Endothelial cell (in vitro differentiated cells): ENCODE results near the gene CYP2A6. TPM values are rescaled to one million over a fixed set of nuclear protein-coding genes. Genes with fewer than 3 reads are reported as not detected.
"Not testable (repeated sequence)": the region's sequence is repeated elsewhere in the genome, so short reads cannot be mapped to it uniquely, and the experiment has no call there.

Source experiments
- DNase-seq: peaks from one replicate; pipeline ENCODE4 v3.0.0; 2021; ENCODE audit warnings: low spot score
- H3K27ac Mint-ChIP-seq: one replicate; pipeline ENCODE4 v1.8.0; 2021; ENCODE audit warnings: mixed read lengths, inconsistent platforms; ENCODE audit not compliant: unreplicated experiment
- H3K27me3 Mint-ChIP-seq: one replicate; pipeline ENCODE4 v1.8.0; 2021; ENCODE audit warnings: mild to moderate bottlenecking, moderate library complexity, mixed read lengths, inconsistent platforms; ENCODE audit not compliant: unreplicated experiment
- H3K36me3 Mint-ChIP-seq: one replicate; pipeline ENCODE4 v1.8.0; 2021; ENCODE audit warnings: mild to moderate bottlenecking, low read depth, mixed read lengths, inconsistent platforms; ENCODE audit not compliant: unreplicated experiment
- H3K4me1 Mint-ChIP-seq: one replicate; pipeline ENCODE4 v1.8.0; 2021; ENCODE audit warnings: mild to moderate bottlenecking, mixed read lengths, inconsistent platforms; ENCODE audit not compliant: unreplicated experiment
- H3K4me3 Mint-ChIP-seq: one replicate; pipeline ENCODE4 v1.8.0; 2021; ENCODE audit warnings: mild to moderate bottlenecking, mixed read lengths, inconsistent platforms; ENCODE audit not compliant: unreplicated experiment
- H3K9me3 Mint-ChIP-seq: one replicate; pipeline ENCODE4 v1.8.0; 2021; ENCODE audit warnings: mixed read lengths, inconsistent platforms; ENCODE audit not compliant: unreplicated experiment
- total RNA-seq: library from RNA; stranded (reverse); fragmentation: NEBNext Ultra II Directional; extraction: Animal tissue kit (Norgen Biotek cat#: 25700); gene quantifications from one replicate; pipeline ENCODE4 v1.2.1, GENCODE V29; 2021; ENCODE audit not compliant: unreplicated experiment
- TF ChIP-seq, protein P1 (sequence below): fragments of 200-600 bp; sonication (generic); IDR thresholded peaks from one replicate; pipeline ENCODE4 v1.5.0; 2021; ENCODE audit warnings: antibody characterized with exemption; ENCODE audit not compliant: unreplicated experiment

Gene CYP2A6
- total RNA-seq, 1 donor from 2014 or later, result not detected

DNA sequence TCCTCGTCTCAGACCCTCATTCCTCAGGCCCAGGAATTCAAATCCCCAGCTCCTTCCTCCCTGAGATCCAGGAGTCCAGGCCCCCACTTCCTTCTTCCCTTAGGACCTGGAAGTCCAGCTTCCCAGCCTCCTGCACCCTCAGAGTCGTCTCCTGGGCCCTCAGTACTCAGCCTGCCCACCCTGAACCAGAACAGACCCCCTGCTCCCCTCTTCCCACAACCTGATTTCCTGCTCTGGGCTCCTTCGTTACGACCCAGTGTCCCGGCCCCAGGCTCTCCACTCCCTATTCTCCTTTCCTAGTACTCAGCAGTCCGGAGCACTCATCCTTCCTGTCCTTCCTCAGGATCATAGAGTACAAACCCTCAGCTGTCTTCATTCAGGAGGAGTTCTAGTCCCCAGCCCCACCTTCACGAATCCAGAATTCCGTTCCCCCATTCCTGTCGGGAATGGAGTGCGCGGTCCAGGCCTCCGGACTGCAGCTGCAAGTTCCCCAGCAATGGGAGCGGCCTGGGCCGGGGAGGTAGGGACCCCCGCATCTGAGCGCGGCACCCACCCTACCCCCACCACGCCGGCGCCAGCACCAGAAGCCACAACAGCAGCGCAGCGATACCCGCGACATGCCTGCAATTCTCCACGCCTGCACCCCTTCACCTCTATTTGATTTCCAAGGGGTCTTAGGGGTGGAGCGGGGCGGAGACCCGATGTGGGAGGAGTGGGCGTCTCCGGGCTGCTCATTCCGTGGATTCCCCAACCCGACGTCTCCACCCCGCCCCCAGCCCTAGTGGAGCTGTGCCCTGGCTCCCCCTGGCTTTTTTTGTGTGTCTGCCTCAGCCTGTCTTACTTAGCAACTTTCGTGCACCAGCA is 38.5 kb downstream of the CYP2A6 start:
- TF ChIP-seq, protein P1, sequence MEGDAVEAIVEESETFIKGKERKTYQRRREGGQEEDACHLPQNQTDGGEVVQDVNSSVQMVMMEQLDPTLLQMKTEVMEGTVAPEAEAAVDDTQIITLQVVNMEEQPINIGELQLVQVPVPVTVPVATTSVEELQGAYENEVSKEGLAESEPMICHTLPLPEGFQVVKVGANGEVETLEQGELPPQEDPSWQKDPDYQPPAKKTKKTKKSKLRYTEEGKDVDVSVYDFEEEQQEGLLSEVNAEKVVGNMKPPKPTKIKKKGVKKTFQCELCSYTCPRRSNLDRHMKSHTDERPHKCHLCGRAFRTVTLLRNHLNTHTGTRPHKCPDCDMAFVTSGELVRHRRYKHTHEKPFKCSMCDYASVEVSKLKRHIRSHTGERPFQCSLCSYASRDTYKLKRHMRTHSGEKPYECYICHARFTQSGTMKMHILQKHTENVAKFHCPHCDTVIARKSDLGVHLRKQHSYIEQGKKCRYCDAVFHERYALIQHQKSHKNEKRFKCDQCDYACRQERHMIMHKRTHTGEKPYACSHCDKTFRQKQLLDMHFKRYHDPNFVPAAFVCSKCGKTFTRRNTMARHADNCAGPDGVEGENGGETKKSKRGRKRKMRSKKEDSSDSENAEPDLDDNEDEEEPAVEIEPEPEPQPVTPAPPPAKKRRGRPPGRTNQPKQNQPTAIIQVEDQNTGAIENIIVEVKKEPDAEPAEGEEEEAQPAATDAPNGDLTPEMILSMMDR, result no peak
- Mint-ChIP-seq H3K27me3 (peaks cover 20% of the 10 kb centered on the region), H3K9me3 (no peaks in the 10 kb centered on the region), H3K4me1 (peaks cover 36% of the 10 kb centered on the region), H3K36me3 (no peaks in the 10 kb centered on the region), H3K27ac (peak overlapping the region; percentile 89), H3K4me3 (peak overlapping the region; percentile 88)
- DNase-seq, result no peak

DNA sequence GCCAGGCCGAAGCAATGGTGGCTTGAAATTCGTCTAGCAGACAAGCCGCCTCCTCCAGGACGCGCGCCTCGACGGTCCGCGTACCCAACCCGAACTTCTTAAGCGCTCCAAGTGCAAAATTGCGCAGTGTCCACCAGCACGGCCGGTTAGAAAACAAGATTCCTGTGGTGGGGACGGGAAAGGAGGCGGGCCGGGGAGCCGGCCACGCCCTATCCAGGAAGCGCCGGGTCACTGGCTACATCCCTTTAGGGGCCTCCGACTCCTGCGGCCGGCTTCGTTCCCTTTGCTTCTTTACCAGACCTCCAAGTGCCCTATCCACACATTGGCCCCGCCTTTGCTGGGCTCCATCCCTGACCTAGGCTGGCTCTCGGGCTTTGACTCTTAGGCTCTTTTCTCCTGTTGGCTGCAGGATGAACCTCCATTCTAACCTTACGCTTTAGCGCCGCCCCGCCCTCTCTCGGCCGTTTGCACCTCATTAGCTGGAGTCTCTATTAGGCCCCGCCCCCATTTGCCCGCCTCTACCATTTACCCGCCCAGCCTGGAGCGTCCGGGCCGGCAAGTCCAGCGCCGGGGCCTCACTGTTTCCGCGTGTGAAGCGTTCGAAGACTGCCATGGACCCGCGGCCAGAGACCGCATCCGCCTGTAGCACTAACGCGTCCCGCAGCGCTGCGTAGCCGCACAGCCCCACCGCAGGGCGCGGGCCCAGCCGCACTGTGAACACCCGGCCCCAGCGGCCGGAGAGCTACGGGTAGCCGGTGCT is 39.4 kb downstream of the CYP2A6 start:
- Mint-ChIP-seq H3K27ac (peak overlapping the region; percentile 94), H3K27me3 (peaks cover 21% of the 10 kb centered on the region), H3K4me1 (peaks cover 44% of the 10 kb centered on the region), H3K4me3 (peak overlapping the region; percentile 90)
- not testable (repeated sequence) for H3K36me3 Mint-ChIP-seq, H3K9me3 Mint-ChIP-seq
- DNase-seq, result peak; percentile 70

DNA sequence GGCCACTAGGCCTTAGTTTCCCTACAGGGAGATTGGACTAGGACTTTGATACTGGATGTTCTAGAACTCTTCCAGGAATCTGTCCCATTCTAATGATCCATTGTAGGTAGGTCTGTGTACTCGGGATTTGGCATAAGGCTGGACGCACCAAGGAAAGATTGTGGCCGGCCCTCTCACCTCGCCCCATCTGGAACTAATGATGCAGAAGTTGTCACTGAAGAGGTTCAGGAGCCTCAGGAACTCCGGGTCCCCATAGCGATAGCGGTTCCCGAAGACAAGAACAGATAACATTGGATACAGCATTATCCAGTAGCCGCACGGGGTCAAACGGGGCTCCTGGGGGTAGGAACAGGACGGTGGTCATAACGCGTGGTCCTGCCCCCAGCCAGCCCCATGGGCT is 40.1 kb downstream of the CYP2A6 start:
- H3K36me3 Mint-ChIP-seq, result peaks cover under 1% of the 10 kb centered on the region
- H3K4me3 Mint-ChIP-seq, result peak overlapping the region; percentile 69
- H3K27me3 Mint-ChIP-seq, result peaks cover 21% of the 10 kb centered on the region
- peak overlapping the region; percentile 61 for H3K27ac Mint-ChIP-seq
- H3K4me1 Mint-ChIP-seq, result peaks cover 50% of the 10 kb centered on the region
- no peak for DNase-seq
- no peaks in the 10 kb centered on the region for H3K9me3 Mint-ChIP-seq
- TF ChIP-seq, protein P1, result no peak

DNA sequence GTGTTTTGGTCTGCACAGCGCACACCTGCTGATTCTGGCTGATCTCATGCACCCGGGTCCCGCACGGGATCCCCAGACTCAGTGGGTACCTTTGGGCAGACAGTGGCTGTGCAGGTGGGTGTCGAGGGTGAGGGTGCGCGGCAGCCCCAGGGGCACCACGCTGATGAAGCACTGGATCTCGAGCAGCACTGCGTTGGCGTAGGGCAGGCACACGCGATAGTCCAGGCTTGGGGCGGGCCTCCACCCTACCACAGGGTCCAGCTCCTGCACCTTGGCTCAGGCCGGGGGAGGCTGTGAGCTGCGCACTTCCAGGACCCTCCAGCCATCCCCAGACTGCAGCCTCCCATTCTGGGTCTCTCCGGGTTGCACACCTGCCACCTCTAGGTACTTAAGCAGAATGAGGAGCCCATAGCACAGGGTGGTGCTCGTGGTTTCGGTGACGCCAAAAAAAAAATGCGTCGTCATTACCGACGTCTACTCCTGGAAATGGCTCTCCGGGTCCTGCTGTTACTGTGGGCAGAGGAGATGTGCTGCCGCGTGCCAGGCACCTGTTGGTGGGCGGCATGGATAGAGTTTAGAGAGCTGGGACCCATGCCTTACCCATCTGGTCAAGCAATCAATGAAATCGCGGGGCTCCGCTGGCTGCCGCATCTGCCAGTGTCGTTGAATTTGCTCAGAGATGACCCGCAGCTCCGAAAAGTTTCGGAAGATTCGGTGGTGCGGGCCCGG is 40.7 kb downstream of the CYP2A6 start:
- Mint-ChIP-seq H3K36me3 (peaks cover 5% of the 10 kb centered on the region), H3K27me3 (peaks cover 26% of the 10 kb centered on the region), H3K4me3 (peak overlapping the region; percentile 69), H3K9me3 (no peaks in the 10 kb centered on the region), H3K27ac (peak overlapping the region; percentile 61), H3K4me1 (peaks cover 56% of the 10 kb centered on the region)
- DNase-seq, result no peak
- TF ChIP-seq, protein P1, result no peak

DNA sequence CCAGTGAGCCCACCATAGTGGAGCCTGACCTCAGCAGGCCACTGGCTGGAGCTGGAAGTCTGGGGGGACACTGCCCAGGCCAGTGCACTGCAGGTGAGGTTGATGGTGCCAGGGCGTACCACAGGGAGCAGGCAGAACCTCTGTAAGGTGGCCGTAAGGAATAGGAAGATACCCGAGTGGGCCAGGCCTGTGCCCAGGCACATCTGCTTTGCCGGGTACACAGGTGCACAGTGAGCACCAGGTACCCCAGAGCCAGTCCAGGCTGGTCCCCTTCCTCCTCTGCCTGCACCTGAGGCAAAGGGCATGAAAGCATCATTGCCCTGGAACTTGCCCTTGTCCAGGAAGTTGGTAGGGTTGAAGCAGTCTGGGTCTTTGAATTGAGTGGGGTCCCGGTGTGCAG is 41.8 kb downstream of the CYP2A6 start:
- Mint-ChIP-seq H3K9me3 (no peaks in the 10 kb centered on the region), H3K36me3 (peaks cover 13% of the 10 kb centered on the region), H3K4me1 (peaks cover 66% of the 10 kb centered on the region), H3K27me3 (peaks cover 21% of the 10 kb centered on the region), H3K27ac (peak overlapping the region; percentile 48), H3K4me3 (peak overlapping the region; percentile 62)
- no peak for DNase-seq
- TF ChIP-seq, protein P1, result no peak
